ENCODE measurements around the gene ZNF423. TPM values are rescaled to one million over a fixed set of nuclear protein-coding genes. Genes with fewer than 3 reads are reported as not detected.
A peak's percentile ranks its signal among the peaks of the same experiment; 100 is the strongest.

ZNF423 gene
- total RNA-seq, 4 donors from 2014 or later, result 1.4 to 20.6 (median 4.7) TPM

DNA sequence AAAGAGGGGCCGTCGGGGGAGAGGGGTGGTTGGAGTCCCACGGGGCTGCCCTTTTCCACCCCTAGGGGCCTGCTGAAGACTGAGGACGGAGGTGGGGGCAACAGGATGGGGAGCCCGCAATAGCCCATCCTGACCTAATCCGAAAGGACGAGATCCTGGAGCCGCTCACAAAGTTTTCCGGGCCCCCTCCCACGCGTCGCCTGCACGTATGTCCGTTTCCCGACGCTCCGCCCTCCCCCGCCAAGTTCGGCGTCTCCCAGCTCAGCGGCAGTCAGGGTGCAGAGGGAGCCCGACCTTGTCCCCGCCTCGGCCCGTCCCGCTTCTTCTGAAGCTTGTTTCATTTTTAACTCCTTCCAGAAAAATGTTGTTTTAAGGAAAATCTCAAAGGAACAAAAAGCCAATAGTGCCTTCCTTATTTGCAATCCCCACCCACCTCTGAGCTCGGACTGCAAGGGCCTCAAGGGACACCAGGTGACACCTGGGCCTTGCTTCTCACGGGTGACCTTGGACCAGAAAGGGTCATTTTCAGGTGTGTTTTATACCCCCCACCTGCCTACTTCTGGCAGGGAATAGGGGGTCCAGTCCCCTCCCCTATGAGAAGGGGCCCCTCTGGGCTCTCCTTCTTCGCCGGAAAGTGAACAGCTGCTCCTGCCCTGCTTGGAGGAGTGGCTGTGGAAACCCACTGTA is 3.4 kb upstream of the ZNF423 start:
- Histone ChIP-seq H3K9me3 (no peaks in the 10 kb centered on the region), H3K27ac (peak overlapping the region; percentile 67 to 93 (median 76)), H3K4me1 (peaks cover 0 to 29% (median 7%) of the 10 kb centered on the region in 4 donors), H3K36me3 (no peaks in the 10 kb centered on the region), H3K27me3 (no peaks in the 10 kb centered on the region), H3K4me3 (peak overlapping the region; percentile 24 to 93 (median 78))
- TF ChIP-seq, protein P1, sequence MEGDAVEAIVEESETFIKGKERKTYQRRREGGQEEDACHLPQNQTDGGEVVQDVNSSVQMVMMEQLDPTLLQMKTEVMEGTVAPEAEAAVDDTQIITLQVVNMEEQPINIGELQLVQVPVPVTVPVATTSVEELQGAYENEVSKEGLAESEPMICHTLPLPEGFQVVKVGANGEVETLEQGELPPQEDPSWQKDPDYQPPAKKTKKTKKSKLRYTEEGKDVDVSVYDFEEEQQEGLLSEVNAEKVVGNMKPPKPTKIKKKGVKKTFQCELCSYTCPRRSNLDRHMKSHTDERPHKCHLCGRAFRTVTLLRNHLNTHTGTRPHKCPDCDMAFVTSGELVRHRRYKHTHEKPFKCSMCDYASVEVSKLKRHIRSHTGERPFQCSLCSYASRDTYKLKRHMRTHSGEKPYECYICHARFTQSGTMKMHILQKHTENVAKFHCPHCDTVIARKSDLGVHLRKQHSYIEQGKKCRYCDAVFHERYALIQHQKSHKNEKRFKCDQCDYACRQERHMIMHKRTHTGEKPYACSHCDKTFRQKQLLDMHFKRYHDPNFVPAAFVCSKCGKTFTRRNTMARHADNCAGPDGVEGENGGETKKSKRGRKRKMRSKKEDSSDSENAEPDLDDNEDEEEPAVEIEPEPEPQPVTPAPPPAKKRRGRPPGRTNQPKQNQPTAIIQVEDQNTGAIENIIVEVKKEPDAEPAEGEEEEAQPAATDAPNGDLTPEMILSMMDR (IDR thresholded peaks at IDR 0.05), result no peak
- no peak for TF ChIP-seq POLR2A (IDR thresholded peaks at IDR 0.05)
- peak in 2 of 3 donors; percentile 62 to 64 for DNase-seq

DNA sequence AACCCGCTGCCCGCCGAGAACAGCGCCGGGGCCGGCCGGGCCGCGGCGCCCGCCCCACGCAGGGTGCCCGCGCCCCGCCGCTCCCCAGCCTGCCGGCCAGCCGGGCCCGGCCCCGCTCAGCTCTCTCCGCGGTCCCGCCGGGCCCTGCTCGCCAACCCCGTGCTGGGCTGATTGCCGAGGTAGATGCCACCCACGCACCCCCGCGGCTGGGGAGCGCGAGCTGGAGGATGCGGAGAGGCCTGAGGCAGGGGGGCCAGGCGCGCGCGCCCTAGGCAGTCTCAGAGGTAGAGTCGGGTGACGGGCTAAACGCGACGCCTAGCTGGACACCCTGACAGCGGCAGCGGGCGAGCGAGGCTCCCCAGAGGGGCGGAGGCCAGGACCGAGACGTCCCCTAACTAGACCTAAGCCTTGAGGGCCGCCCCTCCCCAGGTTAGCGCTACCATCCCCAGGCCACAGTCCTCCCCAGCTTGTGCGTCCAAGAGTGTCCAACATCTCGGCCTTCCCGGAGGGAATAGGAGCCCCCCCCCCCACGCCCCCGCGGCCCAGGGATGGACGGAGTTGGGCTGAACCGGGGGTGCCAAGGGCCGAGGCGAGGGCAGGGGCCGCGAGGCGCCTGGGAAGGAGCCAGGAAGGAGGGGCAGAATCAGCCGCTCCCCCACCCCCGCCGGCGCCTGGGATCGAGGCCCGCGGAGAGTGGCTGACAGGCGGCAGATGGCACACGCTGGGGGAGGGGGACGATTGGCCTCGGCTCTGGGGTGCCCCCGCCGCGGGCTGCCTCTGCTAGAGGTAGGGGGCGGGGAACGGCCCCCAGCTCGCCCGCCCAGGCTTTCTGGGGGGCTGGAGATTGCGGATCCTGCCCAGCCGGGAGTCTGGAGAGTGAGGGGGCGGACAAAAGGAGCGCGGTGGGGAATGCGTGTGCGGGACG is 2.5 kb upstream of the ZNF423 start:
- H3K9me3 ChIP-seq, result no peaks in the 10 kb centered on the region
- DNase-seq, result peak in 2 of 3 donors; percentile 54 to 63
- no peaks in the 10 kb centered on the region for H3K36me3 ChIP-seq
- H3K4me3 ChIP-seq, result peak overlapping the region; percentile 24 to 93 (median 78)
- no peaks in the 10 kb centered on the region for H3K27me3 ChIP-seq
- peaks cover 0 to 35% (median 7%) of the 10 kb centered on the region in 4 donors for H3K4me1 ChIP-seq
- H3K27ac ChIP-seq, result peak overlapping the region; percentile 67 to 93 (median 76)
- TF ChIP-seq, protein P1 (IDR thresholded peaks at IDR 0.05), result no peak
- TF ChIP-seq POLR2A (IDR thresholded peaks at IDR 0.05), result no peak

- Histone ChIP-seq H3K4me1 (peaks cover 0 to 43% (median 7%) of the 10 kb centered on the region in 4 donors), H3K27ac (peak overlapping the region; percentile 30 to 93 (median 76)), H3K9me3 (no peaks in the 10 kb centered on the region), H3K4me3 (peak overlapping the region; percentile 26 to 93 (median 78)), H3K36me3 (no peaks in the 10 kb centered on the region), H3K27me3 (no peaks in the 10 kb centered on the region)
- peak in 2 of 3 donors; percentile 76 to 78 for DNase-seq
- TF ChIP-seq POLR2A (IDR thresholded peaks at IDR 0.05), result no peak
- TF ChIP-seq, protein P1 (IDR thresholded peaks at IDR 0.05), result peak; percentile 21 to 76 (median 70)
These were observed 1.7 kb upstream of the ZNF423 start for GRCh38 chr16:49857423-49858181.

- TF ChIP-seq, protein P1 (IDR thresholded peaks at IDR 0.05), result peak in 3 of 6 experiments; percentile 43 to 55 (median 53)
- TF ChIP-seq POLR2A (IDR thresholded peaks at IDR 0.05), result no peak
- DNase-seq, result peak in 2 of 3 donors; percentile 79 to 85
- Histone ChIP-seq H3K4me1 (peaks cover 0 to 51% (median 7%) of the 10 kb centered on the region in 4 donors), H3K9me3 (no peaks in the 10 kb centered on the region), H3K27me3 (no peaks in the 10 kb centered on the region), H3K4me3 (peak overlapping the region; percentile 60 to 93 (median 78)), H3K36me3 (no peaks in the 10 kb centered on the region), H3K27ac (peak overlapping the region in 3 of 4 donors; percentile 72 to 93 (median 84))
These were observed 889 bp upstream of the ZNF423 start for GRCh38 chr16:49856672-49857330.

Measured in Peyer's patch (tissue), 4 donors.